Upper lobe of left lung (tissue), 6 donors: ENCODE data around the gene C11orf58. TPM values are rescaled to one million over a fixed set of nuclear protein-coding genes. Genes with fewer than 3 reads are reported as not detected.

Source experiments
- ATAC-seq, 2 donors: fragments of 200-7000 bp; cut with Tn5 transposase; one replicate each; pipeline ENCODE4 v1.9.1; 2022; ENCODE audit warnings: mild to moderate bottlenecking in 2 of 2, moderate library complexity in 2 of 2; ENCODE audit not compliant: low FRiP score in 2 of 2
- DNase-seq, 2 donors: peaks; one replicate each; pipeline ENCODE4 v3.0.0-alpha.2; 2019 to 2020
- H3K27ac ChIP-seq, 4 donors: fragments of 200-600 bp; sonication (generic); one replicate each; pipeline ENCODE4 v1.5.1; 2016 to 2019
- H3K27me3 ChIP-seq, 4 donors: fragments of 200-600 bp; sonication (generic); one replicate each; pipeline ENCODE4 v1.5.1; 2017 to 2019
- H3K36me3 ChIP-seq, 4 donors: fragments of 200-600 bp; sonication (generic); one replicate each; pipeline ENCODE4 v1.5.1; 2016 to 2019
- H3K4me1 ChIP-seq, 4 donors: fragments of 200-600 bp; sonication (generic); one replicate each; pipeline ENCODE4 v1.5.1; 2018 to 2019
- H3K4me3 ChIP-seq, 4 donors: fragments of 200-600 bp; sonication (generic); one replicate each; pipeline ENCODE4 v1.5.1; 2017 to 2019; ENCODE audit warnings: mild to moderate bottlenecking in 2 of 4, moderate library complexity in 1 of 4
- H3K9me3 ChIP-seq, 4 donors: fragments of 200-600 bp; sonication (generic); one replicate each; pipeline ENCODE4 v1.5.1; 2018 to 2019
- CTCF ChIP-seq, 6 experiments: fragments of 450-650 bp in 4 of 6; fragments of 200-600 bp in 2 of 6; sonication (generic) in 2 of 6; IDR thresholded peaks; one replicate each; pipeline ENCODE4 v1.5.1; 2016 to 2019; ENCODE audit warnings: antibody characterized with exemption in 6 of 6
- EP300 ChIP-seq, 4 donors: sonication (generic); formaldehyde crosslinking; IDR thresholded peaks; one replicate each; pipeline ENCODE4 v1.5.1; 2017; ENCODE audit warnings: antibody characterized with exemption in 4 of 4, control low read depth in 2 of 4
- POLR2A ChIP-seq, 4 donors: fragments of 450-650 bp; IDR thresholded peaks; one replicate each; pipeline ENCODE4 v1.5.1; 2016 to 2017; ENCODE audit warnings: antibody characterized with exemption in 4 of 4, mild to moderate bottlenecking in 2 of 4
- POLR2AphosphoS5 ChIP-seq, 2 donors: sonication (generic); formaldehyde crosslinking; IDR thresholded peaks; one replicate each; pipeline ENCODE4 v1.5.1; 2017; ENCODE audit warnings: antibody characterized with exemption in 2 of 2
- WGBS, 2 donors: methylation state at CpG; one replicate each; pipeline ENCODE4 v1.1.5; 2017 to 2018; 5-methylcytosine and 5-hydroxymethylcytosine counted together
- total RNA-seq, 6 donors: library from RNA; depleted of rRNA in 4 of 6; stranded (reverse); fragments of >200 nt in 4 of 6; gene quantifications; one replicate each; pipeline versions ENCODE4 v1.1.0 to v1.2.1, GENCODE V29; 2016 to 2021
- donor health status: DM: no; HTN: no; CAD: no; lungs with moderate emphysema.
- donor health status: DM: no; HTN: yes; CAD: no; lungs with severe emphysema.

The C11orf58 gene
- total RNA-seq, 6 donors from 2014 or later = 99.9 to 179 (median 112) TPM

DNA sequence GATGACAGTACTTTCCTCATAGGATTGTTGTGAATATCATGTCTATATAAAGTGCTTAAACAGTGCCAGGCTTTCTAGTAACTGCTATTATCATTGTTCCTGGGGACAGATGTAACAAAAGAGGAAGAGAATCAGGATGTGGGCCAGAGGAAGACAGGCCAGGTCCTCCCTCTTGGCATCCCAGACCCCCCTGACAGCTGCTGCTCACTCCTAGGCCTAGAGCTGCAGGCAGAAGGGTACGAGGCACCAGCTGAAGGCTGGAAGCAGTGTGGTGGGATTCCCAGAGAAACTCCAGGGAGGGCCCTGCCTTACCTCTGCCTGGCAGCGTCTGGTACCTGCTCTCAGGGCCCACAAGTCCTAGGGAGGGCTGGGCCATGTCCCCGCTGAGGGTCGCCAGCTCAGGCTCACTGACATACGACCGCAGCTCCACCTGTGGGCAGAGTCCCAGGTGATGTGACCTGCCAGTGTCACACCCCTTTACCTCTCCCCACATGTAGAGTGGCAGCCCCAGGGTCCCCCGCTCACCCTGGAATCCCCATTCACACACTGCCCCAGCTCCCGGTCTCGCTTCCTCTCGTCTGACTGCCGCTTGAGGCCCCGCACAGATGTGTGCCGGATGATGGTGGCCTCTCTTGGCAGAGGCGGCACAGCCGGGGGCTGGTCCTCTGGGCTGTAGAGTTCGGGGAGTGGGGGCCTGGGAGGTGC, 52.2 kb downstream of the C11orf58 start:
- peak overlapping the region; percentile 59 to 74 (median 70) for H3K27ac ChIP-seq
- WGBS, 2 donors = 79 to 90% methylated on average over 7 to 15 of the region's 16 CpGs
- ATAC-seq (peak in 1 of 2 donors; percentile 2), DNase-seq (peak in 1 of 2 donors; percentile 63)
- H3K27me3 ChIP-seq = no peaks in the 10 kb centered on the region
- no peaks in the 10 kb centered on the region for H3K9me3 ChIP-seq
- peaks cover 22 to 40% (median 27%) of the 10 kb centered on the region in 4 donors for H3K4me1 ChIP-seq
- TF ChIP-seq CTCF (IDR thresholded peaks at IDR 0.05) = no peak
- TF ChIP-seq POLR2A (IDR thresholded peaks at IDR 0.05) = no peak
- no peak for TF ChIP-seq EP300 (IDR thresholded peaks at IDR 0.05)
- no peak for TF ChIP-seq POLR2AphosphoS5 (IDR thresholded peaks at IDR 0.05)
- peaks cover 0 to 11% (median 2%) of the 10 kb centered on the region in 4 donors for H3K36me3 ChIP-seq
- no peak overlapping the region for H3K4me3 ChIP-seq

- Histone ChIP-seq H3K4me3 (no peak overlapping the region), H3K27me3 (no peaks in the 10 kb centered on the region), H3K4me1 (peaks cover 21 to 34% (median 22%) of the 10 kb centered on the region in 4 donors), H3K9me3 (no peaks in the 10 kb centered on the region), H3K36me3 (peaks cover 0 to 11% (median 2%) of the 10 kb centered on the region in 4 donors), H3K27ac (peak overlapping the region; percentile 59 to 74 (median 70))
- WGBS, 2 donors = 59 to 60% methylated on average over 11 to 13 of the region's 13 CpGs
- DNase-seq = peak in 1 of 2 donors; percentile 59
- peak; percentile 65 to 88 for ATAC-seq
- peak in 1 of 4 donors; percentile 56 for TF ChIP-seq POLR2A (IDR thresholded peaks at IDR 0.05)
- TF ChIP-seq CTCF (IDR thresholded peaks at IDR 0.05) = no peak
- TF ChIP-seq POLR2AphosphoS5 (IDR thresholded peaks at IDR 0.05) = peak; percentile 64 to 88
- TF ChIP-seq EP300 (IDR thresholded peaks at IDR 0.05) = peak in 1 of 4 donors; percentile 56
Measured at GRCh38 chr11:16791191-16791961, 52.9 kb downstream of the C11orf58 start.

DNA sequence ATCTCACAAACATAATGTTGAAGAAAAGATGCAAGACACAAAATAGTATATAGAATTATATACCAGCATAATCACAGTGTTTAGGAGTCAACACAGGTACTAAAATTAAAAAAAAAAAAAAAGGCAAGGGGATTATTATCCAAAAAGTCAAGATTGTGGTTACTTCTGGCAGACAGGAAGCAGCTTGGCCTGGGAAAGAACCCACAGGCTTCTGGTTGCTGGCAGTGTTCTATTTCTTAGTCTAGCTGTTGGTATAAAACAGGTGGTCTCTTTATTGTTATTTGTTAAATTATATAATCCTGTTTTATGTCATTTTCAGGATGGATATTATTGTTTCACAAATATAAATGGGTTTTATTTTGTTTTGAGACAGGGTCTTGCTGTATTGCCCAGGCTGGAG, 54.0 kb downstream of the C11orf58 start:
- H3K27ac ChIP-seq = peak overlapping the region in 3 of 4 donors; percentile 1 to 63 (median 33)
- H3K27me3 ChIP-seq = no peaks in the 10 kb centered on the region
- no peaks in the 10 kb centered on the region for H3K9me3 ChIP-seq
- no peak overlapping the region for H3K4me3 ChIP-seq
- TF ChIP-seq EP300 (IDR thresholded peaks at IDR 0.05) (no peak), CTCF (IDR thresholded peaks at IDR 0.05) (no peak)
- peaks cover 21 to 34% (median 22%) of the 10 kb centered on the region in 4 donors for H3K4me1 ChIP-seq
- DNase-seq = no peak
- peaks cover 0 to 11% (median 2%) of the 10 kb centered on the region in 4 donors for H3K36me3 ChIP-seq
- no peak for ATAC-seq

GRCh38 chr11:16793009-16793408, 54.6 kb downstream of the C11orf58 start:
- H3K4me1 ChIP-seq = peaks cover 21 to 30% (median 22%) of the 10 kb centered on the region in 4 donors
- DNase-seq = no peak
- peak overlapping the region in 1 of 4 donors; percentile 1 for H3K27ac ChIP-seq
- no peaks in the 10 kb centered on the region for H3K9me3 ChIP-seq
- H3K4me3 ChIP-seq = no peak overlapping the region
- H3K36me3 ChIP-seq = peaks cover 0 to 11% (median 2%) of the 10 kb centered on the region in 4 donors
- no peak for TF ChIP-seq POLR2AphosphoS5 (IDR thresholded peaks at IDR 0.05)
- no peak for TF ChIP-seq EP300 (IDR thresholded peaks at IDR 0.05)
- TF ChIP-seq POLR2A (IDR thresholded peaks at IDR 0.05) = no peak
- no peak for TF ChIP-seq CTCF (IDR thresholded peaks at IDR 0.05)
- no peak for ATAC-seq
- no peaks in the 10 kb centered on the region for H3K27me3 ChIP-seq
- 89 to 95% methylated on average over 3 of the region's 3 CpGs for WGBS, 2 donors
